ENCODE measurements around the gene GMDS. TPM values are rescaled to one million over a fixed set of nuclear protein-coding genes. Genes with fewer than 3 reads are reported as not detected.

Gene GMDS
- total and polyA plus RNA-seq, 9 donors, result 6.6 to 20.6 (median 11.0) TPM

- intact Hi-C loops (cut with DNase I), result loop anchor here in 2 of 4 donors (5.0 to 10.0 kb wide), 3 partner anchors 390 to 517 kb away; partner anchors contain the start of genes MYLK4 (in 1 of the 2) and WRNIP1 (in 1 of the 2)
- H3K36me3 ChIP-seq, result no peaks in the 10 kb centered on the region
- WGBS, 3 donors, result 95 to 97% (median 96%) methylated on average over 5 of the region's 5 CpGs
- H3K27me3 ChIP-seq, result no peaks in the 10 kb centered on the region
- TF ChIP-seq POLR2A (IDR thresholded peaks at IDR 0.05) (no peak), EP300 (IDR thresholded peaks at IDR 0.05) (no peak), CTCF (IDR thresholded peaks at IDR 0.05) (no peak)
- no peak for DNase-seq
- peaks cover 6% of the 10 kb centered on the region for H3K4me1 ChIP-seq (ENCODE audit: insufficient read depth)
- no peaks in the 10 kb centered on the region for H3K9me3 ChIP-seq
- H3K4me3 ChIP-seq, result no peak overlapping the region
- no peak overlapping the region for H3K27ac ChIP-seq
Observed at GRCh38 chr6:2247664-2248063, 2.3 kb upstream of the GMDS start.

- Histone ChIP-seq H3K27me3 (no peaks in the 10 kb centered on the region), H3K4me3 (peak overlapping the region; percentile 77), H3K36me3 (no peaks in the 10 kb centered on the region), H3K27ac (peak overlapping the region; percentile 8 to 69), H3K9me3 (no peaks in the 10 kb centered on the region), H3K4me1 (ENCODE audit: insufficient read depth) (peaks cover 6% of the 10 kb centered on the region)
- DNase-seq, result peak; percentile 52 to 68 (median 63)
- WGBS, 3 donors, result 16 to 20% (median 18%) methylated on average over 31 of the region's 31 CpGs
- peak; percentile 17 for TF ChIP-seq EP300 (IDR thresholded peaks at IDR 0.05)
- no peak for TF ChIP-seq CTCF (IDR thresholded peaks at IDR 0.05)
- intact Hi-C loops (cut with DNase I), result loop anchor here in 2 of 4 donors (5.0 to 10.0 kb wide), 3 partner anchors 391 to 519 kb away; partner anchors contain the start of genes MYLK4 (in 1 of the 2) and WRNIP1 (in 1 of the 2)
Observed at GRCh38 chr6:2245877-2246863, 765 bp upstream of the GMDS start.

GRCh38 chr6:2244261-2245102 lies 923 bp downstream of the GMDS start:
- no peaks in the 10 kb centered on the region for H3K27me3 ChIP-seq
- H3K4me1 ChIP-seq (ENCODE audit: insufficient read depth), result peaks cover 6% of the 10 kb centered on the region
- H3K36me3 ChIP-seq, result no peaks in the 10 kb centered on the region
- no peaks in the 10 kb centered on the region for H3K9me3 ChIP-seq
- peak overlapping the region in 1 of 2 donors; percentile 59 for H3K27ac ChIP-seq
- 21 to 30% (median 23%) methylated on average over 32 of the region's 32 CpGs for WGBS, 3 donors
- peak overlapping the region; percentile 77 for H3K4me3 ChIP-seq
- TF ChIP-seq EP300 (IDR thresholded peaks at IDR 0.05) (no peak), POLR2A (IDR thresholded peaks at IDR 0.05) (no peak), CTCF (IDR thresholded peaks at IDR 0.05) (no peak)
- DNase-seq, result no peak
- intact Hi-C loops (cut with DNase I), result loop anchor here in 2 of 4 donors (5.0 to 10.0 kb wide), 3 partner anchors 393 to 520 kb away; partner anchors contain the start of genes MYLK4 (in 1 of the 2) and WRNIP1 (in 1 of the 2)

GRCh38 chr6:2242311-2242710 lies 3.1 kb downstream of the GMDS start:
- TF ChIP-seq EP300 (IDR thresholded peaks at IDR 0.05) (no peak), POLR2A (IDR thresholded peaks at IDR 0.05) (no peak), CTCF (IDR thresholded peaks at IDR 0.05) (no peak)
- Histone ChIP-seq H3K9me3 (no peaks in the 10 kb centered on the region), H3K27ac (no peak overlapping the region), H3K36me3 (no peaks in the 10 kb centered on the region), H3K27me3 (no peaks in the 10 kb centered on the region), H3K4me3 (no peak overlapping the region), H3K4me1 (ENCODE audit: insufficient read depth) (peaks cover 6% of the 10 kb centered on the region)
- intact Hi-C loops (cut with DNase I), result loop anchor here in 2 of 4 donors (10.0 kb wide), 2 partner anchors 512 to 522 kb away; partner anchors contain the start of genes MYLK4 (in 1 of the 2) and WRNIP1 (in 1 of the 2)
- DNase-seq, result no peak
- 85 to 94% (median 90%) methylated on average over 4 of the region's 4 CpGs for WGBS, 3 donors

Measured in ovary (tissue), 9 donors.